GM12891 (cell line): ENCODE data around the gene PTCD1.
A peak's percentile ranks its signal among the peaks of the same experiment; 100 is the strongest.

Experiments used
- POLR2A ChIP-seq: IDR thresholded peaks from 2 replicates; pipeline ENCODE4 v1.6.1; 2011; ENCODE audit warnings: low read depth, low read length, control low read depth
- POLR2AphosphoS5 ChIP-seq: IDR thresholded peaks from 2 replicates; pipeline ENCODE4 v1.6.1; 2011; ENCODE audit warnings: low read depth, low read length, control low read depth
- TAF1 ChIP-seq: IDR thresholded peaks from 2 replicates; pipeline ENCODE4 v1.6.1; 2011; ENCODE audit warnings: low read depth, low read length, control low read depth

DNA sequence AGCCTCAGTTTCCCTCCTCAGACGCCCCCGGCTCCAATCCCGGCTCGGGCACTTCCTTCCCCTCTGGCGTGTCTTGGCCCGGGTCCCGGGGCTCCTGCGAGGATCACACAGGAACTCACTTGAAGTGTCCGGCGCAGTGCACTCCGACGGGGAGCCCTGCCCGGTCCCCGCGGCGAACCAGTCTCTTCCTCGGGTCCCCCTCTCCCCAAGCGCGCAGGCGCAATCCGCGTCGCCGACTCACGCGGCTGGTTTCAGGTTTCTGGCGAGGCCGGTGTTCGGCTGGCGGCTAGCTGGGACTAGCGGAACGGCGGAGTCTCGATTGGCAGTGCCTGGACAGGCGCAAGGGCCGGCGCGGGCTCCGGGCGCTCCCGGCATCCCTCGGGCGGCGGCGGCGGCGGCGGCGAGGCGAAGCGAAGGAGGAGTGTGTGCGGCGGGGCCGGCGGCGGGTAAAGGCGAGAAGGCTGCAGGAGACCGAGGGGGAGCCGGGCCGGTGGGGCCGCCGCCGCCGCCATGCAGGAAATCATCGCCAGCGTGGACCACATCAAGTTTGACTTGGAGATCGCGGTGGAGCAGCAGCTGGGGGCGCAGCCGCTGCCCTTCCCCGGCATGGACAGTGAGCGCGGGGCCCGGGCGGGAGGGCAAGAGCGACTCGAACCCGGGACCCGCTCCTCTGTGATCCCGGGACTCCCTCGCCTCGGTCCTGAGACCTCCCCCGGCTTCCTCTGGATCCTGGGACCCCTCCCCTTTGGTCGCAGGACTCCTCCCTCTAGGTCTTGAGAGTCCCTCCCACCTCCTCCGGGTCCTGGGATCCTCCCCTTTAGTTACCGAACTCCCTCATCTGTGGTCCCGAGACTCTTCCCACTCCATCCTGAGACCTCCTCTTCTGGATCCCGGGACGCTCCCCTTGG lies at the start of gene PTCD1, which contains the start of gene CPSF4:
- TF ChIP-seq POLR2A (peak; percentile 75), POLR2AphosphoS5 (peak; percentile 65; the same call in 1 of the 2 replicates), TAF1 (peak; percentile 31; the same call in 1 of the 2 replicates)
